HepG2 (cell line): ENCODE results near the gene ABHD17A. TPM values are rescaled to one million over a fixed set of nuclear protein-coding genes. Genes with fewer than 3 reads are reported as not detected.

Experiments
- ATAC-seq: fragments of 200-7000 bp; cut with Tn5 transposase; 3 replicates; pipeline ENCODE4 v1.9.1; 2020; ENCODE audit warnings: mild to moderate bottlenecking, moderate library complexity
- BruUV-seq: library from RNA; stranded (reverse); fragments of 400-500 nt; replicated peaks from 2 replicates; lab custom pipeline; 2021; lab: Mats Ljungman, UMichigan
- CTCF ChIA-PET: fragments of 300-600 bp; formaldehyde crosslinking; extraction: SDS; loops from one replicate; lab custom pipeline; 2021; ENCODE audit warnings: low total read pairs, inconsistent platforms, low intra/inter-chr PET ratio; lab: Yijun Ruan, JAX
- POLR2A ChIA-PET: fragments of 350-600 bp; sonication (Branson Sonifier 250); formaldehyde crosslinking; loops from one replicate; lab custom pipeline; 2020; ENCODE audit warnings: antibody characterized with exemption, inconsistent platforms; lab: Yijun Ruan, JAX
- DNase-seq: peaks from one replicate; pipeline ENCODE4 v3.0.0-alpha.2; 2015; ENCODE audit warnings: low spot score
- FAIRE-seq: peaks from 3 replicates; lab custom pipeline; 2011; peaks lifted over from hg19 to GRCh38; lab: Jason Lieb, UNC
- H2AFZ ChIP-seq: one replicate; pipeline ENCODE4 v1.6.1; 2011; ENCODE audit warnings: low read length, inconsistent platforms
- H3K27ac ChIP-seq: fragments of 300-600 bp; 3 replicates; pipeline ENCODE4 v1.8.0; 2011; ENCODE audit warnings: mixed run types, mild to moderate bottlenecking, mixed read lengths, low read length, inconsistent platforms; ENCODE audit not compliant: insufficient read depth; ENCODE audit errors: extremely low read length
- H3K27me3 ChIP-seq, 2 experiments: fragments of 200-600 bp in 1 of 2; 2 replicates in 1 of 2; 3 replicates in 1 of 2; pipeline versions ENCODE4 v1.6.0 to v1.8.0; 2011; ENCODE audit warnings: low read length in 2 of 2, mild to moderate bottlenecking in 2 of 2, moderate library complexity in 2 of 2, inconsistent platforms in 1 of 2; ENCODE audit not compliant: insufficient read depth in 2 of 2, control insufficient read depth in 1 of 2
- H3K36me3 ChIP-seq, 2 experiments: fragments of 200-600 bp in 1 of 2; replicated peaks in 1 of 2; 2 replicates in 1 of 2; 3 replicates in 1 of 2; pipeline versions ENCODE4 v1.5.1 to v1.8.0; 2011; ENCODE audit warnings: low read length in 2 of 2, inconsistent platforms in 1 of 2; ENCODE audit not compliant: insufficient read depth in 2 of 2, control insufficient read depth in 1 of 2
- H3K4me1 ChIP-seq: 2 replicates; pipeline ENCODE4 v1.5.1; 2012; ENCODE audit warnings: low read length, inconsistent platforms; ENCODE audit not compliant: insufficient read depth
- H3K4me2 ChIP-seq: 2 replicates; pipeline ENCODE4 v1.6.0; 2011; ENCODE audit warnings: low read depth, low read length, inconsistent platforms
- H3K4me3 ChIP-seq, 3 experiments: fragments of 200-600 bp in 1 of 3; sonication (generic), shearing (Covaris generic) in 1 of 3; replicated peaks in 1 of 3; 2 replicates each; pipeline ENCODE4 v1.5.1; 2011 to 2016; ENCODE audit warnings: low read length in 3 of 3, inconsistent platforms in 2 of 3, low read depth in 2 of 3, mild to moderate bottlenecking in 2 of 3, control low read depth in 1 of 3, mixed read lengths in 1 of 3; ENCODE audit not compliant: insufficient read depth in 1 of 3
- H3K79me2 ChIP-seq: one replicate; pipeline ENCODE4 v1.6.1; 2011; ENCODE audit warnings: low read length, inconsistent platforms; ENCODE audit not compliant: insufficient read depth
- H3K9ac ChIP-seq: 2 replicates; pipeline ENCODE4 v1.6.0; 2011; ENCODE audit warnings: mild to moderate bottlenecking, low read depth, low read length, inconsistent platforms; ENCODE audit not compliant: insufficient read depth
- H3K9me3 ChIP-seq: 2 replicates; pipeline ENCODE4 v1.5.1; 2012; ENCODE audit warnings: mild to moderate bottlenecking, low read length
- H4K20me1 ChIP-seq: 2 replicates; pipeline ENCODE4 v1.6.0; 2011; ENCODE audit warnings: inconsistent platforms, mild to moderate bottlenecking, low read length, moderate library complexity; ENCODE audit not compliant: insufficient read depth
- AGO2 ChIP-seq: fragments of 200-400 bp; formaldehyde crosslinking; optimal IDR thresholded peaks from 2 replicates; pipeline ENCODE3; 2017; ENCODE audit warnings: mild to moderate bottlenecking, low read depth, low read length, moderate library complexity
- GABPA ChIP-seq, 2 experiments: IDR thresholded peaks; 2 replicates each; pipeline ENCODE4 v1.6.1; 2011 to 2016; ENCODE audit warnings: low read depth in 2 of 2, low read length in 1 of 2, missing biosample characterization in 1 of 2, missing genetic modification characterization in 1 of 2
- HHEX ChIP-seq: IDR thresholded peaks from 2 replicates; pipeline ENCODE4 v1.6.1; 2016; ENCODE audit warnings: control low read depth
- NPAS2 ChIP-seq: sonication (generic); formaldehyde crosslinking; IDR thresholded peaks from 2 replicates; pipeline ENCODE4 v1.8.0; 2022; ENCODE audit warnings: mild to moderate bottlenecking, missing genetic modification reagents, borderline replicate concordance
- PHB2 ChIP-seq: fragments of 450-650 bp; IDR thresholded peaks from 2 replicates; pipeline ENCODE4 v1.6.1; 2018; ENCODE audit not compliant: partially characterized antibody
- RNF2 ChIP-seq: fragments of 450-650 bp; conservative IDR thresholded peaks from 2 replicates; pipeline ENCODE4 v1.6.1; 2016; ENCODE audit warnings: low read depth
- ZBTB42 ChIP-seq: sonication (generic); formaldehyde crosslinking; IDR thresholded peaks from 2 replicates; pipeline ENCODE4 v1.5.0; 2020; ENCODE audit warnings: mild to moderate bottlenecking, missing genetic modification reagents
- ZKSCAN8 ChIP-seq: IDR thresholded peaks from 2 replicates; pipeline ENCODE4 v1.6.1; 2016; ENCODE audit warnings: borderline replicate concordance, missing genetic modification reagents, missing compliant biosample characterization
- ZNF10 ChIP-seq: sonication (generic); formaldehyde crosslinking; IDR thresholded peaks from 2 replicates; pipeline ENCODE4 v1.4.0; 2020; ENCODE audit warnings: mild to moderate bottlenecking, low read depth, missing genetic modification reagents, borderline replicate concordance
- ZNF580 ChIP-seq: IDR thresholded peaks from 2 replicates; pipeline ENCODE4 v1.6.1; 2016; ENCODE audit warnings: low read depth, borderline replicate concordance
- ZNF629 ChIP-seq: sonication (generic); formaldehyde crosslinking; conservative IDR thresholded peaks from 2 replicates; pipeline ENCODE4 v1.5.0; 2020; ENCODE audit warnings: missing genetic modification reagents
- WGBS: methylation state at CpG from one replicate; pipeline ENCODE4 v1.1.6; 2017; ENCODE audit warnings: low lambda C conversion rate; 5-methylcytosine and 5-hydroxymethylcytosine counted together
- in situ Hi-C: cut with HindIII; loops from 2 replicates; pipeline ENCODE4 v1.10.0; 2017; ENCODE audit warnings: low pct_unique_long_range_greater_than_20kb; ENCODE audit not compliant: extremely low pct_ligation_motif_present
- intact Hi-C: fragments of 100-400 bp; cut with micrococcal nuclease; formaldehyde crosslinking; loops from one replicate; pipeline ENCODE4 v1.10.0; 2022; ENCODE audit not compliant: unreplicated experiment
- polyA plus RNA-seq, 8 experiments: library from polyadenylated mRNA; depleted of rRNA in 3 of 8; stranded (reverse) in 7 of 8; unstranded in 1 of 8; fragments of >200 nt; fragmentation: Illumina TruSeq in 4 of 8; extraction: Trizol in 4 of 8; gene quantifications; 2 replicates each; pipeline versions ENCODE4 v1.2.1 to v1.2.3, GENCODE V29; 2011 to 2016; ENCODE audit warnings: low read depth in 4 of 8, missing spikeins in 1 of 8, mixed read lengths in 1 of 8; ENCODE audit not compliant: insufficient read depth in 1 of 8
- total RNA-seq, 5 experiments: library from RNA; depleted of rRNA; stranded (reverse); fragments of >200 nt; fragmentation: Illumina TruSeq; extraction: Trizol; gene quantifications; 2 replicates each; pipeline ENCODE4 v1.2.3, GENCODE V29; 2016; ENCODE audit warnings: low read depth in 1 of 5

Gene ABHD17A
- total and polyA plus RNA-seq, 2 of the 13 experiments (the other 11 are each of a cell fraction or from before 2014, with no cell fraction given), result 27.7 to 40.8 TPM

DNA sequence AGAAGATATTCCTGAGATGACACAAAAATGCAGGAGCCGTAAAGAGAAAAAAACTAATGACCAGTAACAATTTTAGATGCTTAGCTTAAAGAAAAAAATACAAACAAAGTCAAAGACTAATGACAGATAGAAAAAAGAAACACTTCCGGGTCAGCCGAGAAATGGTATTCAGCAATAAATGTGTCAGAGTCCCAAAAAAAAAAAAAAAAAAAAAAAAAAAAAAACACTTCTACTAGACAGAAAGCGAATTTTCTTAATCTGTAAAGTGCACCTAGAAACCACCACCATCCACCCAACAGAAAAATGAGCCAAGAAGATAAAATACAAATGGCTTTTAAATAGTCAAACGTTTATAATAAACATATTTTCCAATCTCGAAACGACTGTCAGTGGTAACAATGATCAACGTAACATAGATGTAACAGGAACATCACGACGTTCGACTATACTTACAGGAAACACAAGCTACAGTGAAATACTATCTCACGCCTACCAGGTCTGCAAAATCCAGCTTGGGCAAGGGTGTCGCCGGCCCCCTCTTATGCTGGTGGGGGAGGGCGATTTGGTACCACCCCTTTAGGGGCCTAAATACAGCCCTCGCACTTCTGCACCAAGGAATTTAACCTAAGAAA is 10.6 kb downstream of the ABHD17A start (continued):
- TF ChIP-seq NPAS2 (CRISPR knock-in tag) (no peak), ZNF629 (CRISPR knock-in tag) (no peak), GABPA (IDR thresholded peaks at IDR 0.05; ENCODE audit: low read depth, low read length) (no peak), GABPA (CRISPR knock-in tag; IDR thresholded peaks at IDR 0.05; ENCODE audit: low read depth) (peak; percentile 66; the same call in 1 of the 2 replicates), ZBTB42 (no peak), RNF2 (no peak)
- TF ChIP-seq, all 625 proteins: peak for 4

DNA sequence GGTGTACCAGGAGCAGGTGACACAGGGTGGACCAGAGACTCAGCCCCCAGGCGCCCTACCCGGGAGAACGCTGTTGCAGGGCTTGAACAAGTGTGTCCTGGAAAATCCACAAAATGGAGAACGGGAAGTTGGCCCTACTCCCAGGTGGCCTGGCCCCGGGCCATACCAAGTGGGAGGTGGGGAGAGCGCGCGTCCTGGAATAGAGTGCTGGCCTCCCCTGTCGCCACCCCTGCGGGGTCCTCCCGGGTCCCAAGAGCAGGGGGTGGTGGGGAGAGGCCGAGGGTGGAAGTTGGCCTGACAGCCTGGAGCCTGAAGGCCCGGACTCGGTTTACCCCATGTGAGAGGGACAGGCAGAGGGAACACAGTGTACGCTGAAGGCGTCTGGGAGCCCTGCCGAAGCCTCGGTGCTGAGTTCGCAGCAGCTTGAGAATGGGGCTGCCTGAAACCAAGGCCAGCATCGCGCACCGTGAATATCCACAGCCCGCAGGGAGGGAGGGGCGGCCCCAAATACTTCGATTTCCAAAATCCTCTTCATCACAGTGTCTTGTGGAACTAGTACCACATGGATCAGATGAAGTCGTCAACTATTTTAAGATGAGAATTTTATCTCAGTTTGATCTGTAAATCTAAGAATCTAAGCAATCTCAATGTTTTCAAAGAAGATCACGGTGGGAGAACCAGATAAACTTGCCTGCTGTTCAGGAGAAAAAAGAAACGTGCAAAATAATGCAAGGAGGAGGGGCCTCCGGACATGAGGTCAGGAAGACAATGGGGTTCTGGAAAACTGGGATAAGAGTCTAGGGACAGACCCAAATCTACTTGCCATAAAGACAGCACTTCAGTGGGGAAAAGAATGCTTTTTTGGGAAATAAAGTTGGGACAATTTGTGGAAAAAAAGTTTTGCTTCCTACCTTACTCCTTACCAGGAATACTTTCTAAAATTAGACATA is 11.5 kb downstream of the ABHD17A start:
- peaks cover 32% of the 10 kb centered on the region for H3K79me2 ChIP-seq
- 88% methylated on average over 27 of the region's 29 CpGs for WGBS
- no peaks in the 10 kb centered on the region for H3K9me3 ChIP-seq
- DNase-seq (no peak), ATAC-seq (no peak)
- H2AFZ ChIP-seq, result no peak overlapping the region
- peaks cover 62% of the 10 kb centered on the region for H3K4me1 ChIP-seq
- peaks cover 0 to 2% of the 10 kb centered on the region in 2 experiments; a peak in 2 of 5 replicates for H3K36me3 ChIP-seq
- TF ChIP-seq ZKSCAN8 (CRISPR knock-in tag) (no peak), AGO2 (peak; percentile 43), PHB2 (no peak), ZNF10 (CRISPR knock-in tag) (no peak), ZNF580 (no peak), HHEX (no peak)
- TF ChIP-seq, all 625 proteins: peak for 1
- H3K9ac ChIP-seq, result peak overlapping the region; percentile 91; the same call in 1 of the 2 replicates
- H3K4me3 ChIP-seq, result peak overlapping the region; percentile 16 to 94 (median 68); a peak in 5 of 6 replicates
- ChIA-PET POLR2A (interaction anchor here (0.6 kb wide), 1 partner anchor 9 kb away, joined by 3 read pairs; no protein-coding TSS in a partner anchor), CTCF (no interaction called here)
- peak overlapping the region; percentile 97 for H3K4me2 ChIP-seq
- BruUV-seq, result no TSS peak
- in situ Hi-C loops, result no loop called here
- peaks cover 6% of the 10 kb centered on the region; the same call in 1 of the 2 replicates for H4K20me1 ChIP-seq
- no peak for FAIRE-seq
- no peak overlapping the region for H3K27ac ChIP-seq
- intact Hi-C loops, result no loop called here
- H3K27me3 ChIP-seq, result no peaks in the 10 kb centered on the region
